ENCODE measurements around the gene WNT3A.

The WNT3A gene

GRCh38 chr1:228093050-228093906, 86.5 kb downstream of the WNT3A start:
- Histone ChIP-seq H3K4me3 (ENCODE audit: low read length, poor library complexity, severe bottlenecking) (no peak overlapping the region), H2AFZ (ENCODE audit: low read length) (no peak overlapping the region), H3K4me1 (ENCODE audit: insufficient read depth, low read length, poor library complexity, severe bottlenecking) (peaks cover 25% of the 10 kb centered on the region), H3K9me3 (ENCODE audit: insufficient read depth, low read depth, low read length) (peaks cover 13% of the 10 kb centered on the region; the same call in 1 of the 2 replicates), H3K36me3 (ENCODE audit: insufficient read depth, low read length) (peaks cover 49% of the 10 kb centered on the region; the same call in 1 of the 2 replicates), H3K4me2 (ENCODE audit: low read depth, low read length, poor library complexity, severe bottlenecking) (no peak overlapping the region), H3F3A (ENCODE audit: low read depth) (no peaks in the 10 kb centered on the region), H4K20me1 (ENCODE audit: insufficient read depth, low read length, poor library complexity, severe bottlenecking) (peaks cover 89% of the 10 kb centered on the region), H3K79me2 (ENCODE audit: insufficient read depth, low read length) (peaks cover 99% of the 10 kb centered on the region), H3K27me3 (ENCODE audit: insufficient read depth, low read length, poor library complexity, severe bottlenecking) (no peaks in the 10 kb centered on the region), H3K9ac (ENCODE audit: low read depth, low read length, poor library complexity, severe bottlenecking) (no peak overlapping the region), H3K9me2 (replicated peaks; ENCODE audit: low read depth, low read length) (no peaks in the 10 kb centered on the region)
- TF ChIP-seq CTCF (conservative IDR thresholded peaks at IDR 0.05; ENCODE audit: low read length): no peak
- no peak for TF ChIP-seq EZH2phosphoT487 (IDR thresholded peaks at IDR 0.05; ENCODE audit: borderline replicate concordance)

- peaks cover 95% of the 10 kb centered on the region for H3K79me2 ChIP-seq (ENCODE audit: insufficient read depth, low read length)
- H3K9me3 ChIP-seq (ENCODE audit: insufficient read depth, low read depth, low read length): peaks cover 13% of the 10 kb centered on the region; the same call in 1 of the 2 replicates
- H3K27me3 ChIP-seq (ENCODE audit: insufficient read depth, low read length, poor library complexity, severe bottlenecking): no peaks in the 10 kb centered on the region
- H3K4me1 ChIP-seq (ENCODE audit: insufficient read depth, low read length, poor library complexity, severe bottlenecking): peaks cover 13% of the 10 kb centered on the region
- H3K9ac ChIP-seq (ENCODE audit: low read depth, low read length, poor library complexity, severe bottlenecking): no peak overlapping the region
- no peak overlapping the region for H2AFZ ChIP-seq (ENCODE audit: low read length)
- no peak for TF ChIP-seq CTCF (conservative IDR thresholded peaks at IDR 0.05; ENCODE audit: low read length)
- TF ChIP-seq EZH2phosphoT487 (IDR thresholded peaks at IDR 0.05; ENCODE audit: borderline replicate concordance): no peak
- no peak overlapping the region for H3K4me2 ChIP-seq (ENCODE audit: low read depth, low read length, poor library complexity, severe bottlenecking)
- peaks cover 55% of the 10 kb centered on the region; the same call in 1 of the 2 replicates for H3K36me3 ChIP-seq (ENCODE audit: insufficient read depth, low read length)
- H3F3A ChIP-seq (ENCODE audit: low read depth): no peaks in the 10 kb centered on the region
- peaks cover 87% of the 10 kb centered on the region for H4K20me1 ChIP-seq (ENCODE audit: insufficient read depth, low read length, poor library complexity, severe bottlenecking)
- no peaks in the 10 kb centered on the region for H3K9me2 ChIP-seq (replicated peaks; ENCODE audit: low read depth, low read length)
- H3K4me3 ChIP-seq (ENCODE audit: low read length, poor library complexity, severe bottlenecking): no peak overlapping the region
Measured at GRCh38 chr1:228094432-228095016, 87.7 kb downstream of the WNT3A start.

- H3K9ac ChIP-seq (ENCODE audit: low read depth, low read length, poor library complexity, severe bottlenecking): no peak overlapping the region
- TF ChIP-seq EZH2phosphoT487 (IDR thresholded peaks at IDR 0.05; ENCODE audit: borderline replicate concordance) (no peak), CTCF (conservative IDR thresholded peaks at IDR 0.05; ENCODE audit: low read length) (no peak)
- H3F3A ChIP-seq (ENCODE audit: low read depth): no peaks in the 10 kb centered on the region
- peaks cover 62% of the 10 kb centered on the region; the same call in 1 of the 2 replicates for H3K36me3 ChIP-seq (ENCODE audit: insufficient read depth, low read length)
- peaks cover 87% of the 10 kb centered on the region for H4K20me1 ChIP-seq (ENCODE audit: insufficient read depth, low read length, poor library complexity, severe bottlenecking)
- H3K4me3 ChIP-seq (ENCODE audit: low read length, poor library complexity, severe bottlenecking): no peak overlapping the region
- H3K27me3 ChIP-seq (ENCODE audit: insufficient read depth, low read length, poor library complexity, severe bottlenecking): no peaks in the 10 kb centered on the region
- H3K4me1 ChIP-seq (ENCODE audit: insufficient read depth, low read length, poor library complexity, severe bottlenecking): peaks cover 8% of the 10 kb centered on the region
- peaks cover 89% of the 10 kb centered on the region for H3K79me2 ChIP-seq (ENCODE audit: insufficient read depth, low read length)
- peaks cover 13% of the 10 kb centered on the region; the same call in 1 of the 2 replicates for H3K9me3 ChIP-seq (ENCODE audit: insufficient read depth, low read depth, low read length)
- H3K9me2 ChIP-seq (replicated peaks; ENCODE audit: low read depth, low read length): no peaks in the 10 kb centered on the region
- H2AFZ ChIP-seq (ENCODE audit: low read length): no peak overlapping the region
- no peak overlapping the region for H3K4me2 ChIP-seq (ENCODE audit: low read depth, low read length, poor library complexity, severe bottlenecking)
Measured at GRCh38 chr1:228095161-228095560, 88.4 kb downstream of the WNT3A start.

All from Loucy (cell line).